Measurements from ENCODE around the gene CDC25B.

CDC25B gene

DNA sequence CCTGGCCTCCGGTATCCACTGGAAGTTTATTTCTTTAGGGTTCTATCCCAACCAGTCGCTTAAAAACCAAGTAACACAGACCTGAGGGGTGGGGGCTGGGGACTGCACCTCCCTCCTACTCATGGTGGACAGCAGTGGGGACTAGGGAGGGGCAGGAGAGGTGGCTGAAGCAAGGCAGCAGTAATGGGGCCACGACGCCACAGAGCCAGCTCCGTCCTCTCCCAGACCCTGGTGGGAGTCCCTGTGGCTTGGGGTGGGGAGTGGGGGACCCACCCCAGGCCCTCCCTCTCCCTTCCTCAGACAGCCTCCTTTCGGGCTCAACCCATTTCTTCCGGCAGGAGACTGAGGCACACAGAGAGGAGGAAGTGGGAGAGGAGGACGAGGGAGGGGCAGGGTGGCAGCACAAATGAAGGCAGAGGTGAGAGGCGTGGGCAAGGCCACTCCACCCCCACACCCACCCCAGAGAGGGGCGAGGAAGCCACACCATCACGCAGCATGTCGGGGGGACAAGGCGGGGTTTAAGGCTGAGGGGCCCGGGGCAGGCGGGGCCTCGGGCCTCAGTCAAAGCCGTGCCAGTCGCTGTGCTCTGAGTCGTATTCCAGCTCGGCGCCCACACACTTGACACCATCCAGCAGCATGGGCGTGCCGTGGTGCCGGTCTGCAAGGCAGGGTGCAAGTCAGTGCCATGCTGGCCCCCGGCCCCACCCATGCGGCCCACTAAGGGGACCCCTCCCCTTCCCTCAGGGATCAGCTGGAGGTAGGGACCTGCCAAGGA is 42.4 kb upstream of the CDC25B start:
- ATAC-seq = no peak
- no peak for TF ChIP-seq ARNTL (CRISPR knock-in tag; IDR thresholded peaks at IDR 0.05; ENCODE audit: borderline replicate concordance, low read depth)
- no peak for TF ChIP-seq TCF4 (CRISPR knock-in tag; IDR thresholded peaks at IDR 0.05; ENCODE audit: borderline replicate concordance)
- TF ChIP-seq ZNF565 (CRISPR knock-in tag; conservative IDR thresholded peaks at IDR 0.05; ENCODE audit: low read depth) = no peak
- no peak for TF ChIP-seq OSR1 (CRISPR knock-in tag; IDR thresholded peaks at IDR 0.05)
- no peak for TF ChIP-seq GLIS3 (CRISPR knock-in tag; IDR thresholded peaks at IDR 0.05)
- no peak for TF ChIP-seq ZNF70 (CRISPR knock-in tag; IDR thresholded peaks at IDR 0.05)
- TF ChIP-seq ZNF8 (CRISPR knock-in tag; IDR thresholded peaks at IDR 0.05) = no peak
- no peak for TF ChIP-seq ZC3H10 (CRISPR knock-in tag; IDR thresholded peaks at IDR 0.05)
- no peak for TF ChIP-seq ZFP30 (CRISPR knock-in tag; IDR thresholded peaks at IDR 0.05)
- TF ChIP-seq RARB (CRISPR knock-in tag; IDR thresholded peaks at IDR 0.05) = no peak
- no peak for TF ChIP-seq TOX (CRISPR knock-in tag; IDR thresholded peaks at IDR 0.05; ENCODE audit: borderline replicate concordance)
- no peak for TF ChIP-seq CSDC2 (CRISPR knock-in tag; IDR thresholded peaks at IDR 0.05)
- no peak for TF ChIP-seq CSRNP3 (CRISPR knock-in tag; IDR thresholded peaks at IDR 0.05)
- TF ChIP-seq PATZ1 (CRISPR knock-in tag; IDR thresholded peaks at IDR 0.05; ENCODE audit: borderline replicate concordance) = no peak
- no peak for TF ChIP-seq CREB5 (CRISPR knock-in tag; IDR thresholded peaks at IDR 0.05; ENCODE audit: low read depth)
- TF ChIP-seq SNAI2 (CRISPR knock-in tag; IDR thresholded peaks at IDR 0.05) = no peak
- no peak for TF ChIP-seq TSHZ2 (CRISPR knock-in tag; IDR thresholded peaks at IDR 0.05)

GRCh38 chr20:3754276-3754630 is 41.9 kb upstream of the CDC25B start:
- ATAC-seq = no peak
- TF ChIP-seq ZNF70 (CRISPR knock-in tag; IDR thresholded peaks at IDR 0.05) (no peak), TOX (CRISPR knock-in tag; IDR thresholded peaks at IDR 0.05; ENCODE audit: borderline replicate concordance) (no peak), SNAI2 (CRISPR knock-in tag; IDR thresholded peaks at IDR 0.05) (no peak), PPARA (CRISPR knock-in tag; IDR thresholded peaks at IDR 0.05; ENCODE audit: borderline replicate concordance) (no peak), ZNF565 (CRISPR knock-in tag; conservative IDR thresholded peaks at IDR 0.05; ENCODE audit: low read depth) (no peak), GLIS3 (CRISPR knock-in tag; IDR thresholded peaks at IDR 0.05) (no peak), TSHZ2 (CRISPR knock-in tag; IDR thresholded peaks at IDR 0.05) (no peak), BACH2 (CRISPR knock-in tag; IDR thresholded peaks at IDR 0.05; ENCODE audit: borderline replicate concordance) (no peak), ZFP3 (CRISPR knock-in tag; IDR thresholded peaks at IDR 0.05) (no peak), RARB (CRISPR knock-in tag; IDR thresholded peaks at IDR 0.05) (no peak), ZC3H10 (CRISPR knock-in tag; IDR thresholded peaks at IDR 0.05) (no peak)
